Measurements from ENCODE around the gene LCN9.

The LCN9 gene

GRCh38 chr9:135701067-135701958, 38.2 kb downstream of the LCN9 start:
- peak; percentile 7 for DNase-seq

- DNase-seq = peak; percentile 69
These were observed 39.0 kb downstream of the LCN9 start, which contains the start of gene KCNT1 for GRCh38 chr9:135701959-135702721. Gene KCNT1 (plus strand): TSS chr9:135702185. CDS start chr9:135702259, 74 bp downstream.

- DNase-seq = no peak
These were observed 40.6 kb downstream of the LCN9 start for GRCh38 chr9:135703726-135704125.

GRCh38 chr9:135704483-135704882, 41.4 kb downstream of the LCN9 start:
- no peak for DNase-seq

- DNase-seq = no peak
These were observed 42.3 kb downstream of the LCN9 start for GRCh38 chr9:135705376-135705775.

GRCh38 chr9:135706288-135706687, 43.2 kb downstream of the LCN9 start:
- DNase-seq = no peak

- no peak for DNase-seq
These were observed 44.4 kb downstream of the LCN9 start for GRCh38 chr9:135707252-135708138.

GRCh38 chr9:135708164-135708563, 45.1 kb downstream of the LCN9 start:
- DNase-seq = no peak

GRCh38 chr9:135711391-135711790, 48.3 kb downstream of the LCN9 start:
- no peak for DNase-seq

GRCh38 chr9:135711881-135712280, 48.8 kb downstream of the LCN9 start:
- no peak for DNase-seq

- no peak for DNase-seq
These were observed 49.6 kb downstream of the LCN9 start for GRCh38 chr9:135712613-135713295.

GRCh38 chr9:135714242-135715055, 51.3 kb downstream of the LCN9 start:
- DNase-seq = no peak

- no peak for DNase-seq
These were observed 52.0 kb downstream of the LCN9 start for GRCh38 chr9:135715056-135715595.

GRCh38 chr9:135716045-135716444, 52.9 kb downstream of the LCN9 start:
- no peak for DNase-seq
